Neuron (in vitro differentiated cells): ENCODE measurements around the gene ARNT2.
"Not testable (repeated sequence)": the region's sequence is repeated elsewhere in the genome, so short reads cannot be mapped to it uniquely, and the experiment has no call there.

Experiments used
- H2AFZ ChIP-seq: one replicate; pipeline ENCODE4 v1.6.1; 2013; ENCODE audit warnings: low read depth, mild to moderate bottlenecking, inconsistent platforms, low read length, moderate library complexity
- H3K27me3 ChIP-seq: one replicate; pipeline ENCODE4 v1.6.1; 2013; ENCODE audit warnings: low read length; ENCODE audit not compliant: insufficient read depth
- H3K36me3 ChIP-seq: one replicate; pipeline ENCODE4 v1.6.1; 2013; ENCODE audit warnings: low read length; ENCODE audit not compliant: insufficient read depth
- H3K4me1 ChIP-seq: one replicate; pipeline ENCODE4 v1.6.1; 2013; ENCODE audit warnings: low read length; ENCODE audit not compliant: insufficient read depth
- H3K4me3 ChIP-seq: 2 replicates; pipeline ENCODE4 v1.5.1; 2013; ENCODE audit warnings: mild to moderate bottlenecking, low read length, moderate library complexity
- H3K9me3 ChIP-seq: one replicate; pipeline ENCODE4 v1.6.1; 2013; ENCODE audit warnings: low read length

ARNT2 gene

GRCh38 chr15:80509800-80510199, 105.6 kb downstream of the ARNT2 start:
- H2AFZ ChIP-seq = no peak overlapping the region
- H3K4me3 ChIP-seq = no peak overlapping the region
- H3K36me3 ChIP-seq = peaks cover 63% of the 10 kb centered on the region
- H3K27me3 ChIP-seq = no peaks in the 10 kb centered on the region
- no peaks in the 10 kb centered on the region for H3K4me1 ChIP-seq
- peaks cover 13% of the 10 kb centered on the region for H3K9me3 ChIP-seq

DNA sequence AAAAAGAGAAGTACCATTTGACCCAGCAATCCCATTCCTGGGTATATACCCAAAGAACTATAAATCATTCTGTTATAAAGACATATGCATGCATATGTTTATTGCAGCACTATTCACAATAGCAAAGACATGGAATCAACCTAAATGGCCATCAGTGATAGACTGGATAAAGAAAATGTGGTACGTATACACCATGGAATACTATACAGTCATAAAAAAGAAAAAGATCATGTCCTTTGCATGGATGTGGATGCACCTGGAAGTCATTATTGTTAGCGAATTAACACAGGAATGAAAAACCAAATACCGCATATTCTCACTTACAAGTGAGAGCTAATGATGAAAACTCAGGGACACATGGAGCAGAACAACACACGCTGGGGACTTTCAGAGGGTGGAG, 106.8 kb downstream of the ARNT2 start:
- not testable (repeated sequence) for H3K4me3 ChIP-seq, H3K27me3 ChIP-seq, H2AFZ ChIP-seq, H3K4me1 ChIP-seq
- H3K36me3 ChIP-seq = peaks cover 68% of the 10 kb centered on the region
- H3K9me3 ChIP-seq = peaks cover 11% of the 10 kb centered on the region

DNA sequence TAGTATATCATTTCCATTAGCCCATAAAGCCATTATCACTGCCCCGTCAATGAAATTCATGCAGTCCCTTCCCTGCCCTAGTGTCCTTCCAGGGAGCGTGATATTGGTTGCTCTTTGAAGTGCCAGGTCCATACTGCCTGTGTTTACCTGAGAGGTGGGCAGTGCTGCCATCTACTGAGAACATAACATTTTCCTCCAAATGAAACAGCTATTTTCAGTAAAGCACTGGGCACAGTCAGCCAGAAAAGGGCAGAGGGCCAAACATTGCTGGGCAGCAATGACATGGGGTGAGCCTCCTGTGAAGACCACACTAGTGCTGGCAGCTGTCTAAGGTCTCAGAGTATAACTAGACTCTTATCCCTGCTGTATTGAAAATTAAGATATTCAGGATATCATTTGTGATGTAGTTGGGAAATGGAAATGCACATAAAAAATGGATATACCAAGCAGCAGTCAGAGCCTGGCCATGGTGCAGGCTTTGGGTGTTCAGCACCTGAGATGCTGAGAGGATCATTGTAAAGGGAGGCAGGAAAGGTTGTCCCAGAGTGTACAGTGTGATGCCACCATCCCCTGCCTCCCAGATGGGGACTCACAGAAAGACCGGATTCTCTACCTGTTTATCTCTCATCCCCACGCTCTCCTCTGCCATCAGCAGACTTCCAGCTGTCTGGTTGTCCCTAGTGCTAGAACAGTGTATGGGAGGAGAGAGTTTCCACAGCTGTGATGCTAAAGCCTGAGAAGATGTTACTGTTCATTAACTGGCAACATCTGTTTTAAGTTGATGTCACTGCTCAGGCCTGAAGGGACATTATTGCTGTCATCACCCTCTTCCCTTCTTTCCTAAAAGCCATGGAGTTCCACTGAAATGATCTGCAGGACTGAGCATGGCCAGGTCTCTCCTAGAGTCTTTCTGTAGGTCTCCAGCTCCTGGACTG, 108.8 kb downstream of the ARNT2 start:
- Histone ChIP-seq H3K4me3 (no peak overlapping the region), H3K36me3 (peaks cover 61% of the 10 kb centered on the region)

DNA sequence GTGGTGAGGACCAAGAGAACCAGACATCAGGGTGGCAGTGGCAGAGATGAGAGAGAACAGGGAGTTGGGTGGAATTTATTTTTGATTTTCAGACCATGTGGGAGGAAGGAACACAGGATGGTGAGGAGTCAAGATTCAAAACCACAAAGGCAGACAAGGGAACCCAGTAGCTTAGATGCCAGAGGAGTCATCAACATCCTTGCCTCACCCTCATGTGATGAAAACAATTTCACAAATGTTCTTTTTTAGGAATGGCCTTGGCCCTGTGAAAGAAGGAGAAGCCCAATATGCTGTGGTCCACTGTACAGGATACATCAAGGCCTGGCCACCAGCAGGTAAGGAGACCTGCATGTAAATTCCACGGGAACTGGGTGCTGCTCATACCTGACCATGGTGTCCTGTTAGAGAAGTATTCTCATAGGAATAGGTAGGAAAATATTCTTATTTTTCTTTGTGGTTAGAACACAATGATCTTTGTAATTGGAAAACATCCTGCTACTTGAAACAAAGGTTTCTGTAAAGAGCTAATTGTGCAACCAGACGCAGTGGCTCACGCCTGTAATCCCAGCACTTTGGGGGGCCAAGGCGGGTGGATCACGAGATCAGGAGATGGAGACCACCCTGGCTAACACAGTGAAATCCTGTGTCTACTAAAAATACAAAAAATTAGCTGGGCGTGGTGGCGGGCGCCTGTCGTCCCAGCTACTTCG, 110.0 kb downstream of the ARNT2 start:
- no peaks in the 10 kb centered on the region for H3K27me3 ChIP-seq
- no peak overlapping the region for H2AFZ ChIP-seq
- peaks cover 10% of the 10 kb centered on the region for H3K9me3 ChIP-seq
- H3K4me3 ChIP-seq = no peak overlapping the region
- no peaks in the 10 kb centered on the region for H3K4me1 ChIP-seq
- peaks cover 49% of the 10 kb centered on the region for H3K36me3 ChIP-seq

More for the DNA sequence above, 108.8 kb downstream of the ARNT2 start:
- Histone ChIP-seq H3K27me3 (no peaks in the 10 kb centered on the region), H3K9me3 (peaks cover 11% of the 10 kb centered on the region), H3K4me1 (no peaks in the 10 kb centered on the region), H2AFZ (no peak overlapping the region)

- H3K27me3 ChIP-seq = no peaks in the 10 kb centered on the region
- no peaks in the 10 kb centered on the region for H3K4me1 ChIP-seq
- H3K36me3 ChIP-seq = peaks cover 42% of the 10 kb centered on the region
- H3K9me3 ChIP-seq = peaks cover 6% of the 10 kb centered on the region
- H3K4me3 ChIP-seq = no peak overlapping the region
- H2AFZ ChIP-seq = no peak overlapping the region
These were observed 113.1 kb downstream of the ARNT2 start for GRCh38 chr15:80517290-80517689.

DNA sequence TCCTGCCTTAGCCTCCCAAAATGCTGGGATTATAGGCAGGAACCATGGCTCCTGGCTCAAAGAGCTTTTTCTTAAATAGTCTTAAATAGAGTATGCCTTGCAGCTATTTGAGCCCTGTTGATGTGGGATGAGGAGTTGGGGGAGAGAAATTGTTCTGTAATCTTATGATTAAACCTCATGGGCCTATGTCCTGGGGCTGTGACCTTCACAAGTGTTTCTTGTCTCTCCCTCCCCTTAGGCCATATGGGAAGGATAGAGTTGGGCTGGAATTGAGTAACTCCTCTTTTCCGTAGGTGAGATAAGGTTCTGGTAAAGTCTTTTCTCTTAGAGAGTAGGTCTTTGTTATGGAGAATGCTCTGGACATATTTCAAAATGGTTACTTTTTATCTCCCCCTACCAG, 114.3 kb downstream of the ARNT2 start:
- Histone ChIP-seq H3K4me3 (no peak overlapping the region), H3K9me3 (peaks cover 6% of the 10 kb centered on the region), H3K4me1 (no peaks in the 10 kb centered on the region), H2AFZ (no peak overlapping the region), H3K36me3 (peaks cover 40% of the 10 kb centered on the region), H3K27me3 (no peaks in the 10 kb centered on the region)

DNA sequence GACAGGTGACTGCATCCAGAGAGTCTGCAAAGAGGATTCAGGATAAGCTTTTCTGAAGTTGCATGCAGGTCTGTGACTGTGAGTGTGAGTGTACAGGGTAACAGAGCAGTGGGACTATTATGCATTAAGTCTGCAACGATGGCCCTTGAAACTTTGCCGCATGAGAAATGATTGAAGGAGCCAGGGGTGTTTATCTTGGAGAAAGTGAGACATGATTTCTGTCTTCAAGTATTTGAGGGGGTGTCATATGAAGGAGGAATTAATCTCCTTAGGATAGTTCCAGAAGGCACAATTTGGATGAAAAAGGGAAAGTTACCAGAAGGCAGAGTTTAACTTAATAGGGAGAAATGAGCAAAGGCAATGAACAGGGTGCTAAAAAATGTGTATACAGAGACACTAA, 119.6 kb downstream of the ARNT2 start:
- Histone ChIP-seq H2AFZ (no peak overlapping the region), H3K9me3 (no peaks in the 10 kb centered on the region), H3K4me1 (no peaks in the 10 kb centered on the region), H3K4me3 (no peak overlapping the region), H3K36me3 (peaks cover 31% of the 10 kb centered on the region), H3K27me3 (no peaks in the 10 kb centered on the region)

- Histone ChIP-seq H3K4me1 (no peaks in the 10 kb centered on the region), H3K27me3 (no peaks in the 10 kb centered on the region), H3K4me3 (no peak overlapping the region), H3K36me3 (peaks cover 31% of the 10 kb centered on the region), H2AFZ (no peak overlapping the region), H3K9me3 (no peaks in the 10 kb centered on the region)
These were observed 121.7 kb downstream of the ARNT2 start for GRCh38 chr15:80525853-80526252.

DNA sequence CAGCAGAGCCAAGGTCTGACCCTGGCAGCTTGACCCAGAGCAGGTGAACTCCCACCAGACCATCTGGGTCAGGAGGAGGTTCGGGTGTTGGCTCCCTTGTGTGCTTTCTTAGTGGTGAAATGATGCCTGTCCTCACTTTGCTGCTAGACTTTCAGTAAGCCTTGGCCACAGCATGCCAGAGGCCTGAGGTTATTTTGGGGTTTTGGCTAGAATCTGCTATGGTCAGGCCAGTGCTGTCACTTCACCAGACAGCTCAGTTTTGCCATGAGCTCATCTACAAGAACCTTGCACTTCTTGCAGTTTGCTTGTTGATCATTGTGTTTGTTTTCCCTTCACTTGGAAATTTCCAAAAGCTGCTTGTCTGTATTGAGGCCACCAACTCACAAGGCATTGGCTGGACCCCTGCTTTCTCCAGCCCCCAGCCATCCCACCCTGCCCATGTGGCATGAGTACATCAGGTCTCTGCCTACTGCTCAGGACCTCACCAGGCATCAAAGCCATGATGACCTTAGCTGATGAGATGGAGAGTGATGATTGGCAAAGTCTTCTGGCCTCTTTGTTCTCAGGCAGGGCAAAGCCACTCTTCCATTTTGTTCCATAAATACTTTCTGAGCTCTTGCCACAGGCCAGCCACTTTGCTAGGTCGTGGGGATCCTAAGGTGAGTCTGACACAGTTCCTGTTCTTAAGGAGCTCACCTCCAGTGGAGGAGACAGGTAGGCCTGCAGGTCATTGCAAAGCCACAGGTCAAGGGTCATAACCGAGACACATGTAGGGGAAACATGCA, 122.6 kb downstream of the ARNT2 start:
- H3K9me3 ChIP-seq = no peaks in the 10 kb centered on the region
- H3K4me3 ChIP-seq = no peak overlapping the region
- H2AFZ ChIP-seq = no peak overlapping the region
- peaks cover 32% of the 10 kb centered on the region for H3K36me3 ChIP-seq
- no peaks in the 10 kb centered on the region for H3K27me3 ChIP-seq
- H3K4me1 ChIP-seq = no peaks in the 10 kb centered on the region

DNA sequence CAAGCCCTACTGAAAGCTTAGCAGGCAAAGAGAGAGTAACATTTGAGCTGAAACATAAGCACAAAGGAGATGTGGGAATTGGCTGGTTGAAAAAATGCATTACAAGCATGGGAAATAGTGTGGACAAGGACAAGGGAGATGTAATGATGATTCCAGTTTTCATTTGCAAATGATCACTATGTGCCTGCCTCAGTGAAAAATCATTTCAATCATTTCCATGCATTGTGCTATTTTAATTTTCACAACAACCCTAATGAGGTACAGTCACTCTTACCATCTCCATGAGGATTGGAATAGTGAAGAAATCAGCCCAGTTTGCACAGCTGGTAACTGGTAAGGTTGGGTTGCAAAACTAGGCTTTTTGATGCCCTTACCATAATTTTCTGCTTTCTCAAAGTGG, 123.2 kb downstream of the ARNT2 start:
- H3K4me1 ChIP-seq = no peaks in the 10 kb centered on the region
- no peak overlapping the region for H2AFZ ChIP-seq
- no peaks in the 10 kb centered on the region for H3K9me3 ChIP-seq
- no peak overlapping the region for H3K4me3 ChIP-seq
- peaks cover 33% of the 10 kb centered on the region for H3K36me3 ChIP-seq
- H3K27me3 ChIP-seq = no peaks in the 10 kb centered on the region

- Histone ChIP-seq H3K36me3 (peaks cover 34% of the 10 kb centered on the region), H3K4me3 (no peak overlapping the region), H2AFZ (no peak overlapping the region), H3K9me3 (peaks cover 2% of the 10 kb centered on the region), H3K4me1 (no peaks in the 10 kb centered on the region), H3K27me3 (no peaks in the 10 kb centered on the region)
These were observed 123.8 kb downstream of the ARNT2 start for GRCh38 chr15:80527961-80528360.

GRCh38 chr15:80530737-80531365, 126.7 kb downstream of the ARNT2 start:
- no peak overlapping the region for H3K4me3 ChIP-seq
- peaks cover 48% of the 10 kb centered on the region for H3K36me3 ChIP-seq

More at GRCh38 chr15:80530737-80531365, 126.7 kb downstream of the ARNT2 start:
- Histone ChIP-seq H3K27me3 (no peaks in the 10 kb centered on the region), H3K4me1 (no peaks in the 10 kb centered on the region), H3K9me3 (peaks cover 20% of the 10 kb centered on the region), H2AFZ (no peak overlapping the region)
